Gastrocnemius medialis (tissue), 4 donors: Measurements from ENCODE around the gene YARS2.

Experiments used
- POLR2A ChIP-seq, 2 donors: fragments of 450-650 bp; IDR thresholded peaks; one replicate each; pipeline ENCODE4 v1.6.1; 2017; ENCODE audit warnings: antibody characterized with exemption in 2 of 2, mild to moderate bottlenecking in 2 of 2, moderate library complexity in 2 of 2
- TF ChIP-seq, protein P1 (sequence below), 5 experiments: fragments of 450-650 bp in 3 of 5; fragments of 200-600 bp in 2 of 5; sonication (generic) in 2 of 5; IDR thresholded peaks in 4 of 5; conservative IDR thresholded peaks in 1 of 5; 1 replicate in 4 of 5; 2 replicates in 1 of 5; pipeline ENCODE4 v1.5.1; 2016 to 2019; ENCODE audit warnings: antibody characterized with exemption in 5 of 5, mild to moderate bottlenecking in 3 of 5, moderate library complexity in 3 of 5

DNA sequence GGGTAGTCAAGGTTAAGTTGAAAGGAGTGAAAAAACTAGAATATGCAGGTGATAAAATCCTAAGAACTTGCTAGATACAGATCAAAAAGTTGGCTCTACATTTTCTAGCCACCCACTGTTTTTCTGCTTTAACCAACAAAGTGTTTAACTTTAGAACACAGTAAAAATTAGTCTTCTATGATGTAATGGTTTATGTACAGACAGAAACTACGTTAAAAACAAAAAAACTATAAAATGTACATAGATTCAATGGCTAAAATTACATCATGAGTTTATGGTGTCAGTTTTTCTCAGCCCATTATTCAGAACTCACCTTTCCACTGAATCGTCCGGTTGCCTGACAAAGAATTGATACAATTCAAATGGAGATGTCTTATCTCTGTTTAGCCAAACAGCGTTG, 2.1 kb downstream of the YARS2 start:
- TF ChIP-seq, protein P1, sequence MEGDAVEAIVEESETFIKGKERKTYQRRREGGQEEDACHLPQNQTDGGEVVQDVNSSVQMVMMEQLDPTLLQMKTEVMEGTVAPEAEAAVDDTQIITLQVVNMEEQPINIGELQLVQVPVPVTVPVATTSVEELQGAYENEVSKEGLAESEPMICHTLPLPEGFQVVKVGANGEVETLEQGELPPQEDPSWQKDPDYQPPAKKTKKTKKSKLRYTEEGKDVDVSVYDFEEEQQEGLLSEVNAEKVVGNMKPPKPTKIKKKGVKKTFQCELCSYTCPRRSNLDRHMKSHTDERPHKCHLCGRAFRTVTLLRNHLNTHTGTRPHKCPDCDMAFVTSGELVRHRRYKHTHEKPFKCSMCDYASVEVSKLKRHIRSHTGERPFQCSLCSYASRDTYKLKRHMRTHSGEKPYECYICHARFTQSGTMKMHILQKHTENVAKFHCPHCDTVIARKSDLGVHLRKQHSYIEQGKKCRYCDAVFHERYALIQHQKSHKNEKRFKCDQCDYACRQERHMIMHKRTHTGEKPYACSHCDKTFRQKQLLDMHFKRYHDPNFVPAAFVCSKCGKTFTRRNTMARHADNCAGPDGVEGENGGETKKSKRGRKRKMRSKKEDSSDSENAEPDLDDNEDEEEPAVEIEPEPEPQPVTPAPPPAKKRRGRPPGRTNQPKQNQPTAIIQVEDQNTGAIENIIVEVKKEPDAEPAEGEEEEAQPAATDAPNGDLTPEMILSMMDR (IDR thresholded peaks at IDR 0.05 in 4 of 5, conservative IDR thresholded peaks at IDR 0.05 in 1 of 5), result no peak
- TF ChIP-seq POLR2A (IDR thresholded peaks at IDR 0.05), result no peak
